Muscle of leg (tissue), 11 donors: ENCODE measurements around the gene EGFL8. TPM values are rescaled to one million over a fixed set of nuclear protein-coding genes. Genes with fewer than 3 reads are reported as not detected.
A peak's percentile ranks its signal among the peaks of the same experiment; 100 is the strongest.

Experiments used
- DNase-seq: peaks from one replicate; pipeline ENCODE4 v3.0.0; 2013
- H3K27ac ChIP-seq: one replicate; pipeline ENCODE4 v1.5.1; 2013; ENCODE audit warnings: mild to moderate bottlenecking, low read length, control low read depth
- H3K27me3 ChIP-seq: one replicate; pipeline ENCODE4 v1.6.1; 2013; ENCODE audit warnings: low read length; ENCODE audit not compliant: control insufficient read depth, insufficient read depth
- H3K36me3 ChIP-seq: one replicate; pipeline ENCODE4 v1.6.1; 2013; ENCODE audit warnings: low read length; ENCODE audit not compliant: control insufficient read depth, insufficient read depth
- H3K4me1 ChIP-seq: one replicate; pipeline ENCODE4 v1.6.1; 2013; ENCODE audit warnings: low read length; ENCODE audit not compliant: control insufficient read depth, insufficient read depth
- H3K4me3 ChIP-seq: one replicate; pipeline ENCODE4 v1.5.1; 2013; ENCODE audit warnings: low read length, control low read depth
- H3K9me3 ChIP-seq: replicated peaks from 2 replicates; pipeline ENCODE4 v1.6.1; 2013; ENCODE audit warnings: low read depth, low read length; ENCODE audit not compliant: control insufficient read depth
- WGBS: methylation state at CpG from one replicate; pipeline ENCODE4 v1.1.5; 2013; ENCODE audit warnings: missing lambda C conversion rate; ENCODE audit not compliant: insufficient coverage; 5-methylcytosine and 5-hydroxymethylcytosine counted together
- polyA plus RNA-seq, 8 donors: library from polyadenylated mRNA; unstranded; fragments of 120-200 nt; gene quantifications; one replicate each; pipeline versions ENCODE4 v1.2.1 to v1.2.3, GENCODE V29; 2013; ENCODE audit warnings: inconsistent platforms in 1 of 8, low replicate concordance in 1 of 8; ENCODE audit not compliant: insufficient read length in 8 of 8, insufficient read depth in 1 of 8
- total RNA-seq: library from RNA; stranded (reverse); fragments of 120-200 nt; gene quantifications from one replicate; pipeline ENCODE4 v1.2.4, GENCODE V29; 2013

The EGFL8 gene
- total and polyA plus RNA-seq, 9 donors = 22.9 to 43.4 (median 28.9) TPM

- DNase-seq = no peak
These were observed 37.0 kb upstream of the EGFL8 start for GRCh38 chr6:32127409-32127716.

GRCh38 chr6:32127717-32128592 lies 36.4 kb upstream of the EGFL8 start, which contains the start of gene ATF6B:
Gene ATF6B (minus strand): TSS chr6:32128246. CDS start chr6:32128207, 39 bp downstream.
- peak; percentile 100 for DNase-seq
- 0% methylated on average over 39 of the region's 44 CpGs for WGBS
- H3K27me3 ChIP-seq = peaks cover 3% of the 10 kb centered on the region
- peak within 1 kb of the TSS; percentile 100 for H3K27ac ChIP-seq
- no peaks in the 10 kb centered on the region for H3K9me3 ChIP-seq
- H3K4me3 ChIP-seq = peak within 1 kb of the TSS; percentile 99
- H3K4me1 ChIP-seq = peaks cover 26% of the 10 kb centered on the region
- peaks cover 38% of the 10 kb centered on the region for H3K36me3 ChIP-seq

More at GRCh38 chr6:32127409-32127716, 37.0 kb upstream of the EGFL8 start:
- WGBS = 0% methylated on average over 9 of the region's 9 CpGs
- H3K27me3 ChIP-seq = peaks cover under 1% of the 10 kb centered on the region
- peaks cover 43% of the 10 kb centered on the region for H3K36me3 ChIP-seq
- H3K27ac ChIP-seq = peak overlapping the region; percentile 100
- H3K4me1 ChIP-seq = peaks cover 26% of the 10 kb centered on the region
- H3K9me3 ChIP-seq = no peaks in the 10 kb centered on the region
- H3K4me3 ChIP-seq = peak overlapping the region; percentile 99

GRCh38 chr6:32128751-32129296 lies 35.6 kb upstream of the EGFL8 start:
- H3K27ac ChIP-seq = peak overlapping the region; percentile 97
- no peaks in the 10 kb centered on the region for H3K9me3 ChIP-seq
- no peak overlapping the region for H3K4me3 ChIP-seq
- peaks cover 3% of the 10 kb centered on the region for H3K27me3 ChIP-seq
- WGBS = 86% methylated on average over 13 of the region's 13 CpGs
- H3K4me1 ChIP-seq = peaks cover 26% of the 10 kb centered on the region
- DNase-seq = peak; percentile 42
- H3K36me3 ChIP-seq = peaks cover 30% of the 10 kb centered on the region

- H3K4me1 ChIP-seq = peaks cover 26% of the 10 kb centered on the region
- peaks cover 6% of the 10 kb centered on the region for H3K27me3 ChIP-seq
- WGBS = 32% methylated on average over 19 of the region's 22 CpGs
- peak overlapping the region; percentile 77 for H3K4me3 ChIP-seq
- H3K9me3 ChIP-seq = no peaks in the 10 kb centered on the region
- peaks cover 26% of the 10 kb centered on the region for H3K36me3 ChIP-seq
- H3K27ac ChIP-seq = peak overlapping the region; percentile 97
- peak; percentile 46 for DNase-seq
These were observed 34.9 kb upstream of the EGFL8 start for GRCh38 chr6:32129297-32130088.

- H3K9me3 ChIP-seq = no peaks in the 10 kb centered on the region
- peaks cover 26% of the 10 kb centered on the region for H3K4me1 ChIP-seq
- no peak overlapping the region for H3K27ac ChIP-seq
- WGBS = 64% methylated on average over 3 of the region's 14 CpGs
- peaks cover 6% of the 10 kb centered on the region for H3K27me3 ChIP-seq
- H3K36me3 ChIP-seq = peaks cover 6% of the 10 kb centered on the region
- DNase-seq = no peak
- no peak overlapping the region for H3K4me3 ChIP-seq
These were observed 32.9 kb upstream of the EGFL8 start for GRCh38 chr6:32131439-32131948.

- Histone ChIP-seq H3K27me3 (peaks cover 6% of the 10 kb centered on the region), H3K9me3 (no peaks in the 10 kb centered on the region), H3K4me3 (no peak overlapping the region)
These were observed 32.3 kb upstream of the EGFL8 start for GRCh38 chr6:32132110-32132509.

GRCh38 chr6:32133786-32134185 lies 30.6 kb upstream of the EGFL8 start:
- no peak for DNase-seq
- no CpG with 5 or more reads among the region's 4 CpGs for WGBS
- H3K27ac ChIP-seq = no peak overlapping the region
- no peaks in the 10 kb centered on the region for H3K9me3 ChIP-seq
- H3K4me1 ChIP-seq = peaks cover 11% of the 10 kb centered on the region
- H3K27me3 ChIP-seq = peaks cover 6% of the 10 kb centered on the region
- H3K4me3 ChIP-seq = no peak overlapping the region
- H3K36me3 ChIP-seq = no peaks in the 10 kb centered on the region

More at GRCh38 chr6:32132110-32132509, 32.3 kb upstream of the EGFL8 start:
- H3K36me3 ChIP-seq = peaks cover under 1% of the 10 kb centered on the region
- no peak for DNase-seq
- H3K4me1 ChIP-seq = peaks cover 20% of the 10 kb centered on the region
- H3K27ac ChIP-seq = no peak overlapping the region

- H3K4me1 ChIP-seq = no peaks in the 10 kb centered on the region
These were observed 26.9 kb upstream of the EGFL8 start for GRCh38 chr6:32137454-32137853.

GRCh38 chr6:32139590-32139989 lies 24.8 kb upstream of the EGFL8 start:
- H3K36me3 ChIP-seq = no peaks in the 10 kb centered on the region
- no peaks in the 10 kb centered on the region for H3K4me1 ChIP-seq
- no peak overlapping the region for H3K4me3 ChIP-seq
- WGBS = 20% methylated on average over 2 of the region's 5 CpGs
- H3K27me3 ChIP-seq = peaks cover 4% of the 10 kb centered on the region
- H3K27ac ChIP-seq = no peak overlapping the region
- no peaks in the 10 kb centered on the region for H3K9me3 ChIP-seq
- no peak for DNase-seq

More at GRCh38 chr6:32137454-32137853, 26.9 kb upstream of the EGFL8 start:
- Histone ChIP-seq H3K36me3 (no peaks in the 10 kb centered on the region), H3K27me3 (peaks cover 9% of the 10 kb centered on the region), H3K27ac (no peak overlapping the region), H3K9me3 (no peaks in the 10 kb centered on the region), H3K4me3 (no peak overlapping the region)
- DNase-seq = no peak
